SK-N-SH (cell line): Measurements from ENCODE around the gene DDX24. TPM values are rescaled to one million over a fixed set of nuclear protein-coding genes. Genes with fewer than 3 reads are reported as not detected.

Experiments used
- CTCF ChIA-PET: fragments of 300-600, 350-600 bp; formaldehyde crosslinking; extraction: SDS; loops from one replicate; lab custom pipeline; 2021; lab: Yijun Ruan, JAX
- POLR2A ChIA-PET: fragments of 350-600 bp; sonication (Branson Sonifier 250); formaldehyde crosslinking; extraction: SDS; loops from one replicate; lab custom pipeline; 2020; ENCODE audit warnings: antibody characterized with exemption, inconsistent platforms; lab: Yijun Ruan, JAX
- DNase-seq: peaks from one replicate; pipeline ENCODE4 v3.0.0; 2012
- H2AFZ ChIP-seq: fragments of 200-600 bp; sonication (generic); 2 replicates; pipeline ENCODE4 v1.8.1; 2016; ENCODE audit warnings: antibody characterized with exemption, mild to moderate bottlenecking, low read depth
- H3F3A ChIP-seq: fragments of 200-600 bp; sonication (generic); replicated peaks from 2 replicates; pipeline ENCODE3; 2016; ENCODE audit warnings: antibody characterized with exemption, mild to moderate bottlenecking; ENCODE audit not compliant: insufficient read depth
- H3K27ac ChIP-seq, 2 experiments: fragments of 200-500 bp in 1 of 2; fragments of 200-600 bp in 1 of 2; sonication (Bioruptor generic) in 1 of 2; sonication (generic), shearing (Covaris generic) in 1 of 2; 2 replicates each; pipeline versions ENCODE4 v1.5.1 to v1.6.1; 2014 to 2016; ENCODE audit warnings: low read depth in 2 of 2, inconsistent platforms in 1 of 2, low read length in 1 of 2, mild to moderate bottlenecking in 1 of 2, mixed read lengths in 1 of 2
- H3K27me3 ChIP-seq: fragments of 200-600 bp; sonication (generic), shearing (Covaris generic); 2 replicates; pipeline ENCODE4 v1.6.1; 2016; ENCODE audit warnings: mixed run types; ENCODE audit not compliant: insufficient read depth
- H3K36me3 ChIP-seq, 2 experiments: fragments of 200-500 bp in 1 of 2; fragments of 200-600 bp in 1 of 2; sonication (Bioruptor generic) in 1 of 2; sonication (generic) in 1 of 2; replicated peaks in 1 of 2; 2 replicates each; pipeline versions ENCODE3 to v1.5.1; 2014 to 2016; ENCODE audit warnings: low read length in 1 of 2, mild to moderate bottlenecking in 1 of 2; ENCODE audit not compliant: insufficient read depth in 2 of 2, control insufficient read depth in 1 of 2
- H3K4me1 ChIP-seq, 2 experiments: fragments of 200-500 bp in 1 of 2; fragments of 200-600 bp in 1 of 2; sonication (Bioruptor generic) in 1 of 2; sonication (generic), shearing (Covaris generic) in 1 of 2; 2 replicates each; pipeline versions ENCODE4 v1.5.1 to v1.6.1; 2014 to 2016; ENCODE audit warnings: low read depth in 1 of 2, low read length in 1 of 2, mixed run types in 1 of 2; ENCODE audit not compliant: insufficient read depth in 2 of 2, control insufficient read depth in 1 of 2
- H3K4me2 ChIP-seq: fragments of 200-600 bp; sonication (generic), shearing (Covaris generic); 2 replicates; pipeline ENCODE4 v1.6.1; 2017; ENCODE audit warnings: mixed run types
- H3K4me3 ChIP-seq, 2 experiments: fragments of 200-500 bp in 1 of 2; fragments of 200-600 bp in 1 of 2; sonication (Bioruptor generic) in 1 of 2; sonication (generic), shearing (Covaris generic) in 1 of 2; 2 replicates each; pipeline versions ENCODE4 v1.5.1 to v1.8.1; 2014 to 2016; ENCODE audit warnings: low read depth in 2 of 2, inconsistent platforms in 1 of 2, low read length in 1 of 2, mild to moderate bottlenecking in 1 of 2, mixed read lengths in 1 of 2, moderate library complexity in 1 of 2
- H3K79me2 ChIP-seq: fragments of 200-600 bp; sonication (generic); 2 replicates; pipeline ENCODE4 v1.8.1; 2017; ENCODE audit warnings: mild to moderate bottlenecking; ENCODE audit not compliant: insufficient read depth
- H3K9ac ChIP-seq: fragments of 200-600 bp; sonication (generic); 2 replicates; pipeline ENCODE4 v1.6.1; 2017; ENCODE audit warnings: mixed run types
- H3K9me2 ChIP-seq: fragments of 200-600 bp; sonication (generic); 2 replicates; pipeline ENCODE4 v1.6.1; 2017; ENCODE audit warnings: mixed run types
- H3K9me3 ChIP-seq: fragments of 200-600 bp; sonication (generic); 2 replicates; pipeline ENCODE4 v1.6.1; 2017; ENCODE audit warnings: mixed run types, mild to moderate bottlenecking, moderate library complexity
- H4K20me1 ChIP-seq: fragments of 200-600 bp; sonication (generic); 2 replicates; pipeline ENCODE4 v1.6.1; 2017; ENCODE audit warnings: mild to moderate bottlenecking, mixed run types; ENCODE audit not compliant: insufficient read depth
- EP300 ChIP-seq, 2 experiments: IDR thresholded peaks; 2 replicates each; pipeline versions ENCODE4 v1.4.0 to v1.6.1; 2012; ENCODE audit warnings: borderline replicate concordance in 1 of 2, low read depth in 1 of 2, low read length in 1 of 2
- EZH2phosphoT487 ChIP-seq: fragments of 200-600 bp; sonication (generic); IDR thresholded peaks from 2 replicates; pipeline ENCODE4 v1.6.1; 2017; ENCODE audit warnings: low read depth, mixed run types, mild to moderate bottlenecking, antibody characterized with exemption, moderate library complexity, borderline replicate concordance
- FOSL2 ChIP-seq: IDR thresholded peaks from 2 replicates; pipeline ENCODE4 v1.4.0; 2012; ENCODE audit warnings: low read depth, mild to moderate bottlenecking, moderate library complexity, borderline replicate concordance
- FOXJ3 ChIP-seq: sonication (generic); formaldehyde crosslinking; IDR thresholded peaks from 2 replicates; pipeline ENCODE4 v1.5.1; 2020; ENCODE audit warnings: mild to moderate bottlenecking, missing genetic modification reagents
- FOXM1 ChIP-seq: IDR thresholded peaks from 2 replicates; pipeline ENCODE4 v1.4.0; 2012; ENCODE audit warnings: low read depth, mild to moderate bottlenecking
- GABPA ChIP-seq: IDR thresholded peaks from 2 replicates; pipeline ENCODE4 v1.4.0; 2012; ENCODE audit warnings: low read depth, mild to moderate bottlenecking
- MXI1 ChIP-seq: IDR thresholded peaks from 2 replicates; pipeline ENCODE4 v1.6.1; 2012; ENCODE audit warnings: mild to moderate bottlenecking, low read depth, low read length, improper control_type of control experiment
- TAF1 ChIP-seq: IDR thresholded peaks from 2 replicates; pipeline ENCODE4 v1.6.1; 2012; ENCODE audit warnings: low read depth, mild to moderate bottlenecking, low read length, moderate library complexity, borderline replicate concordance
- TCF12 ChIP-seq: IDR thresholded peaks from 2 replicates; pipeline ENCODE4 v1.4.0; 2012
- WGBS: methylation state at CpG from one replicate; pipeline ENCODE4 v1.1.6; 2017; ENCODE audit warnings: low lambda C conversion rate; 5-methylcytosine and 5-hydroxymethylcytosine counted together
- polyA plus RNA-seq, 3 experiments: library from polyadenylated mRNA; depleted of rRNA; stranded (reverse); fragments of >200 nt; gene quantifications; 2 replicates each; pipeline ENCODE4 v1.2.3, GENCODE V29; 2012
- TF ChIP-seq, protein P1 (sequence below): fragments of 200-600 bp; sonication (generic); IDR thresholded peaks from 2 replicates; pipeline ENCODE4 v1.6.1; 2017; ENCODE audit warnings: antibody characterized with exemption, mild to moderate bottlenecking, moderate library complexity
- TF ChIP-seq, protein P2 (sequence below): fragments of 150-350 bp; IDR thresholded peaks from 2 replicates; pipeline ENCODE4 v1.6.1; 2017; ENCODE audit warnings: antibody characterized with exemption, low read length, low read depth, borderline replicate concordance
- TF ChIP-seq, protein P3 (sequence below): IDR thresholded peaks from 2 replicates; pipeline ENCODE4 v1.4.0; 2012; ENCODE audit warnings: low read depth

Gene DDX24
- polyA plus RNA-seq, 1 of the 3 experiments (the other 2 are of a cell fraction): 108 TPM

GRCh38 chr14:94125659-94126418 lies 44.8 kb upstream of the DDX24 start (continued):
- no peak for TF ChIP-seq TCF12
- no peak for TF ChIP-seq EZH2phosphoT487
- TF ChIP-seq, all 33 proteins: peak for 0

DNA sequence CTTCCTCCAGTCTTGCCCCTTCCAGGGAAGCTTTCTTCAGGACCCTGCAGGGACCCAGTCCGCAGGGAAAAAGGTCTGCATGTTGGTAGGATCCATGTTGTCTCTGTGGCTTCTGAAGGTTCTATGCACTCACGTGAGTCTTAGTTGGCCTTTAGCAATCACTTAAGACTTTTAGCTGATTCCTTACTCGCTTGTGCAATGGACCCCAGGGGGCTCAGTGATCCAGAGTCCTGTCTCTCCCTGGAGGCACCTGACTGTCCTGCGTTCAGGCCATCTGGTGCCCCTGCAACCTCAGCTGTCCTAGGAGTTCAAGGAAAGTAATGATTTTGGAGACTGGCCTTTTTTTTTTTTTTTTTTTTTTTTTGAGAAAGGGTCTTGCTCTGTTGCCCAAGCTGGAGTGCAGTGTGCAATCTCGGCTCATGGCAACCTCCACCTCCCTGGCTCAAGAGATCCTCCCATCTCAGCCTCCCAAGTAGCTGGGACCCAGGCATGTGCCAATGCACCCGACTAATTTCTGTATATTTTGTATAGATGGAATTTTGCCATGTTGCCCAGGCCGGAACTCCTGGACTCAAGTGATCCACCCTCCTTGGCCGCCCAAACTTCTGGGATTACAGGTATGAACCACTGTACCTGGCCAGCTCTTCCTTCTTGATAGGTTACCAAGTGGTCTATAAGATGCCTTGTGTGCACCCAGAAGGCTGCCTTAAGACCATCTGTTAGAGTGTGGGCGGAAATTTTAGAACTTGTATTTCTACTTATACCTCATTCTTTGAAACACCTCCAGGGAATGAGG lies 43.8 kb upstream of the DDX24 start:
- Histone ChIP-seq H3K27ac (no peak overlapping the region), H3K9ac (no peak overlapping the region), H3K27me3 (no peaks in the 10 kb centered on the region), H3K4me3 (no peak overlapping the region), H3K36me3 (peaks cover 0 to 6% of the 10 kb centered on the region in 2 experiments), H4K20me1 (no peaks in the 10 kb centered on the region), H3K4me1 (peaks cover 0 to 4% of the 10 kb centered on the region in 2 experiments; a peak in 1 of 4 replicates), H2AFZ (no peak overlapping the region), H3F3A (peaks cover 3% of the 10 kb centered on the region), H3K4me2 (no peak overlapping the region), H3K9me2 (no peaks in the 10 kb centered on the region), H3K9me3 (no peaks in the 10 kb centered on the region), H3K79me2 (no peaks in the 10 kb centered on the region)
- DNase-seq: no peak
- TF ChIP-seq EZH2phosphoT487 (no peak), TAF1 (no peak), MXI1 (no peak), FOSL2 (no peak), FOXM1 (no peak), EP300 (IDR thresholded peaks at IDR 0.05; ENCODE audit: borderline replicate concordance in 1 of 2, low read depth in 1 of 2, low read length in 1 of 2) (no peak), GABPA (no peak), FOXJ3 (CRISPR knock-in tag) (no peak)
- TF ChIP-seq, protein P1, sequence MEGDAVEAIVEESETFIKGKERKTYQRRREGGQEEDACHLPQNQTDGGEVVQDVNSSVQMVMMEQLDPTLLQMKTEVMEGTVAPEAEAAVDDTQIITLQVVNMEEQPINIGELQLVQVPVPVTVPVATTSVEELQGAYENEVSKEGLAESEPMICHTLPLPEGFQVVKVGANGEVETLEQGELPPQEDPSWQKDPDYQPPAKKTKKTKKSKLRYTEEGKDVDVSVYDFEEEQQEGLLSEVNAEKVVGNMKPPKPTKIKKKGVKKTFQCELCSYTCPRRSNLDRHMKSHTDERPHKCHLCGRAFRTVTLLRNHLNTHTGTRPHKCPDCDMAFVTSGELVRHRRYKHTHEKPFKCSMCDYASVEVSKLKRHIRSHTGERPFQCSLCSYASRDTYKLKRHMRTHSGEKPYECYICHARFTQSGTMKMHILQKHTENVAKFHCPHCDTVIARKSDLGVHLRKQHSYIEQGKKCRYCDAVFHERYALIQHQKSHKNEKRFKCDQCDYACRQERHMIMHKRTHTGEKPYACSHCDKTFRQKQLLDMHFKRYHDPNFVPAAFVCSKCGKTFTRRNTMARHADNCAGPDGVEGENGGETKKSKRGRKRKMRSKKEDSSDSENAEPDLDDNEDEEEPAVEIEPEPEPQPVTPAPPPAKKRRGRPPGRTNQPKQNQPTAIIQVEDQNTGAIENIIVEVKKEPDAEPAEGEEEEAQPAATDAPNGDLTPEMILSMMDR: no peak
- TF ChIP-seq, protein P2, sequence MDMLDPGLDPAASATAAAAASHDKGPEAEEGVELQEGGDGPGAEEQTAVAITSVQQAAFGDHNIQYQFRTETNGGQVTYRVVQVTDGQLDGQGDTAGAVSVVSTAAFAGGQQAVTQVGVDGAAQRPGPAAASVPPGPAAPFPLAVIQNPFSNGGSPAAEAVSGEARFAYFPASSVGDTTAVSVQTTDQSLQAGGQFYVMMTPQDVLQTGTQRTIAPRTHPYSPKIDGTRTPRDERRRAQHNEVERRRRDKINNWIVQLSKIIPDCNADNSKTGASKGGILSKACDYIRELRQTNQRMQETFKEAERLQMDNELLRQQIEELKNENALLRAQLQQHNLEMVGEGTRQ: no peak
- TF ChIP-seq, protein P3, sequence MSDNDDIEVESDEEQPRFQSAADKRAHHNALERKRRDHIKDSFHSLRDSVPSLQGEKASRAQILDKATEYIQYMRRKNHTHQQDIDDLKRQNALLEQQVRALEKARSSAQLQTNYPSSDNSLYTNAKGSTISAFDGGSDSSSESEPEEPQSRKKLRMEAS: no peak
- WGBS: 79% methylated on average over 9 of the region's 9 CpGs
- ChIA-PET POLR2A (interaction anchor here (0.7 to 0.8 kb wide), 2 partner anchors 9 to 76 kb away, joined by 3 to 7 read pairs; no protein-coding TSS in a partner anchor), CTCF (interaction anchor here (0.8 to 3.4 kb wide), 6 partner anchors 12 to 88 kb away, joined by 3 to 20 read pairs (median 4); no protein-coding TSS in a partner anchor)
